ENCODE data around the gene PPP1R12B.
"Not testable (repeated sequence)": the region's sequence is repeated elsewhere in the genome, so short reads cannot be mapped to it uniquely, and the experiment has no call there.

PPP1R12B gene

DNA sequence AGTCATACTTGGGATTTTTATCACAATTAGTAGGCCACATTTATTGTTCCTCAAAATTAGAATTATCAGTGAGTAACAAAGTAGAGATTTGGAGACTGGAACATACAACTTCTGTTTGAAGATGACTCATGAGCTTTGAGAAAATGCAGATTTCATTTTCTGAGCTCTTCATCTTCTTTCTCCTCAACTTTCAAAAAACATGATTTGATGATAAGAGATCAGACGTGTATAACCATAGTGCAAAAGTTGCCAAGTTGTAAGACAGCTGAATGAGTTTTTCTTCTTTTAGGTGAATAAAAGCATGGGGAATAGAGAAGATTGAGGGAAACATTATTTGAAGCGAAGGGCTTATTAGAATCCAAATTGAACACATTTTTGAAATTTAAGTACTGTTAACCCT lies 58.4 kb downstream of the PPP1R12B start:
- not testable (repeated sequence) for DNase-seq

DNA sequence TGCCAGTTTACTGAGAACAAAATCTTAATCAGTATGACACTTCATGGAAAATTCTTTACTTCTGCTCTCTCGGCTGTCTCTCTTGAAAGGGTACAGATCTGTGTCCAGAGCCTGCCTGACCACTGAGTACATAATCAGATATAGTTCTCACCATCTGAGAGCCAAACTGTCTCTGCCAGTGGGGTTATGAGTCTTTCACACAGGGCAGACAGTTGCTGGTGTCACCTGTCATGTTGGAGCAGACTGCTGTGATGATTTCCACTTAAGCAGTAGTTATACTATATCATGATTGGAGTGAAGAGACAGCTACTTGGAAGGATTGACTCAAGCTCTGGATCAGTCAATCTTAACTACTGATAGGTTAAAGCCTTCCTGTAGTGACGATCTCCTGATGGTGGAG lies 58.9 kb downstream of the PPP1R12B start:
- not testable (repeated sequence) for DNase-seq

DNA sequence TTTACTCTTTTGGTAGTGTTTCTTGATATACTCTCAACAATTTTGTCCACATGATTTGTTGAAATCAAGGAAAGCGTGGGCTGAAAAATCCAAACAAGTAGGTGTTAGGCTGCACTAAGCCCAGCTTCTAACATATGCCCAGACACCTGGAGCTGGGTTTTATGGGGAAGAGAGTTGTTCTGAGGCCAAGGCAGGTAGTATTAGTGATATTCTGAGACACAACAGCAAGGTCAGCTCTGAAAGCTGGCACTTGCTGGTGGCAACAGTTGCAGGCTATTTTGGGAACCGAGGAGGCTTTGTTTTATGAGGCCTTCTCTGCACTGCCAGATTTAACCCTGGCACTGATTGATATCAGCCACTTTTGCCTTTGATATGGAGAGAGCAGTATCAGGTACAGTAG lies 61.8 kb downstream of the PPP1R12B start:
- not testable (repeated sequence) for DNase-seq

DNA sequence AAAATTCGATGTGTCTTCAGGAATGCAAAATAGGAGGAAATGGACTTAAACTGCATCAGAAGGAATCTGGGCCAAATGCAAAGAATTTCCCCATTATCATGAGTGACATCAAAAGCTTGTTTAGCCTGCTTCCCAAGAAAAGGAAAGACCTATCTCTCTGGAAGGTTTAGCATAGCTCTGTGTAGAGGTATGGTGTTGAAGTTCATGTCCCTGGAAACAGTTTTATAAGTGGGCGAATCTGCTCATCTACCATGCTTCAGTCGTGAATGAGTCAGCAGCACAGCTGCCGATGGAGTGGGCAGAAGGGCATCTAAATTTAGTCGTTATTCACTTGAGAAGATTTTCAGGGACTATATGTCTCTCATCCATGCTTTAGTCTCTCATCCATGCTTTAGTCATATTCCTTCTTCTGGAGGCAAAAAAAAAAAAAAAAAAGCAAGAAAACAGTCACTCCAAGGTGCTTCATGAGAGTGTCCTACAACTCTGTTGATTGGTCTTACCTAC lies 62.4 kb downstream of the PPP1R12B start:
- not testable (repeated sequence) for DNase-seq

DNA sequence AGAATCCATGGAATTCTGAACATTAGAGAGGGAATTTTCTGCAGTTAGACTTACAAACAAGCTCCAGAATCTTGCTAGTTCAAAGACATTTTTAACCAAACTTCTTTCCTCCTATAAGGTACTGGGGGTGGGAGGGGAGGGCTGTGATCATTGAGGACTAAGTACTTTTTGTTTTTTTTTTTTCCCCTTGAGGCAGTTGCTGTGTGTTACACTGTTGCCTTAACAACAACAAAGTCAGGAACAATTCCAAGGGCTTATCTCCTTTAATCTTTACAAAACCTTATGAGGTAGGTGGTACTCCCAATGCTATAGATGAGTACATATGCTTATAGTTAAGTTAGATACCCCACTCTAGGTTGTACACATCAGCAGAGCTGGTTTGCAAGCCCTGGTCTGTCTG lies 62.9 kb downstream of the PPP1R12B start:
- DNase-seq: no peak

DNA sequence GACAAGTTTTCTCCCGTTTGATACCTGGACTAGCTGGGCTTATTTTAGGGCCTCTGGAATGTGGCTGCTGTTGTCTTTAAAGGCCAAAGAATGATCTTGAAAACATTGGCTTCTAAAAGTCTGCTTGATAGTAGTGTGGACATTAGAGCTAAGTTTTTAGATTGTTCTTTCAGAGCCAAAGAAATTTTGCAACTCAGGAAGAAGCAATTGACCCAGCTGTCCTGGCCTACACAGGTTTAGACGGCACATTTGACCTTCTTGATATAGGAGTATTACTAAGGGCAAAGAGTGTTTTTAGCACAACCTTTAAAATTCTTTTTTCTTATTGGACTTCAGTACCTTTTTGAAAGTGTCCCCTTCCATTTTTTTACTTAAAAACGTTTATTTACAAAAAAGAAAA lies 63.9 kb downstream of the PPP1R12B start:
- not testable (repeated sequence) for DNase-seq

DNA sequence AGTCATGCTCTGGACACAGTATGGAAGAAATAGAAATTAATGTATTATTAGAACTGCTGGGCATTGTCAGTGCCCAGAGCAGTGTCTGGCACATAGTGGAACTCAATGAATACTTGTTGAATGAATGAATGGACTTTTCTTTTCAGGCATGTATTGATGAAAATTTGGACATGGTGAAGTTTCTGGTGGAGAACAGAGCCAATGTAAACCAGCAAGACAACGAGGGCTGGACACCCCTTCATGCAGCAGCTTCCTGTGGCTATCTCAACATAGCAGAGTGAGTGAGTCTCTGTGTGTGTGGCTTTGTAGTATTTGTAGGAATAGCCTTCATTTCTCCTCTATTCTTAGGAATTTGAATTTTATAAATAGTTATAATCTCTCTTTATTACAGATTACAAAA lies 68.1 kb downstream of the PPP1R12B start:
- DNase-seq: no peak

DNA sequence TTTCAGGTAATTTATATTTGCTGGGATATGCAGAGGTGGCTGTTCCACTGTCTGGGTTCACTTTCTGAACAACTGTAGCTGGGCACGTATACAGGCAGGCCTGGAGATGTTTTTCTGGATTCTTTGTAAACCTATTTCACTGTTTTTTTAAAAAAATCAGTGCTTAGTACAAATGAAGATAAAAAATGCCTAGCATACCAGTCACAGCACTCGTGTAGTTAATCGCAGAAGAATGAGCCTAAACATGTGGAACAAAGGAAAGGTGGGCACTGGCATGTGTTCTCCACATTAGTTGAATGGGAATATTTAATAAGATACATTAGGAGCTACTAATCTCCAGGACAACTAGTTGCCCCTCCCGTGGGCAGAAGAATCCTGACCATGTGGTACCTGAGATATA lies 68.6 kb downstream of the PPP1R12B start:
- DNase-seq: not testable (repeated sequence)

DNA sequence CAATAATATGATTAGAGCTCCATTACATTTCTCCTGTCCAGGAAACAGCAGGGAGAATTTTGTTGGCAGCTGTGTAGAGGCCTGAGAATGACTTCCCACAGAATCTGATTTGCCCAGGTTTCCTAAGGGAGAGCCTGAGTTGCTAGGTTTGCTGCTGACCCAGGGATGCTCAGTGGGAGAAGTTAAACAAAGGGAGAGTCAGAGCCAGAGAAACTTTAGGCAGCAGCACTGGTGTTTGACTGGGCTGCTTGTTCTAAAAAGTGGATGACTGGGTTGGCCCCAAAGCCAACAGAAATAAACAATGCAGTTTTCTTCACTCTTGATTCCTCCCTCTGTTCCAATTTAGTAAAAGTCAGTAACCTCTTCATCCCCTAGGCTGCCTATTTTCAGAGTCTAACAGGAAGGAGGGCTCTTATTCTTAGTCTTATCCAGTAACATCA lies 69.3 kb downstream of the PPP1R12B start:
- DNase-seq: not testable (repeated sequence)

DNA sequence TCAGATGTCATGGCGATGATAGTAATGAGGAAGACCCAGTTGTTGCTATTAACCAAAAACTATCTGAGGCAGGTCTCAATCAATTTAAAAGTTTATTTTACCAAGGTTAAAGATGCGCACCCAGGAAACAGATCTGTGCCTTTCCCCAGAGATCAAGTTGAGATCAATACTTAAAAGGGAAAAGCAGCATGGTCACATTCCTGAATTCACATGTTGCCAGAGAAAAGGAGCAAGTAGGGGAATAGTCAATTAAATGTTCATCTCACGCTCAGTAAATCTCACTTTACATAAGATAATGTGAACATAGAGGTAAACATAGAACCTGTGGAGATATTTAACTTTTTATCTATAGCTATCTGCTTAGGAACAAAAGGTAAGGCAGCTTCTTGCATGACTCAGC lies 71.2 kb downstream of the PPP1R12B start:
- DNase-seq: not testable (repeated sequence)

DNA sequence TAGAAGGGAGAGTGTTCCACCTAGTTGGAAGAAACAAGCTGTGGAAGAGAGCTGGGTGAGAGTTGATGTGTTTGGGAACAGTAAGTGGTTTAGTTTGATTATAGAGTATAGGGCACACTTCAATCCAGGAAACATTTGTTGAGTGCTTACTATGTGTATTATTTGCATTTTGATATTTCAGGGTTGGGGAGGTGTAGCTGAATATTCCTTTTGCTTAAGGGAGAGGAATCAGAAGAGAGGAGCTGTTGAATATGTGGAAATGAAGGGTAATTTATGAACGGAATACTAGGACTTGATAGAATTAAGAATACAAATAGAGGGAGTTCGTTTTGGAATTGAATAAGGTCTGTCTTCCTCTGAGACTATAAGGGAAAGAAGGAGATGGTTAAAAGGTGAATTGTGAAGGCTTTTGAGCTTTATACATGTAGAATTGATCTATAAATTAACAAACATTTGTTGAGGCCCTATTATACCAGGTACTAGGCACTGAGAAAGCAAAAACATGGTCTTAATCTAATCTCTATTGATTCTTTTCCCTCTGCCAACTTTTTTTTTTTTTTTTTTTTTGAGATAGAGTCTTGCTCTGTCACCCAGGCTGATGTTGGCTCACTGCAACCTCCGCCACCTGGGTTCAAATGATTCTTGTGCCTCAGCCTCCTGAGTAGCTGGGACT lies 72.1 kb downstream of the PPP1R12B start:
- not testable (repeated sequence) for DNase-seq

DNA sequence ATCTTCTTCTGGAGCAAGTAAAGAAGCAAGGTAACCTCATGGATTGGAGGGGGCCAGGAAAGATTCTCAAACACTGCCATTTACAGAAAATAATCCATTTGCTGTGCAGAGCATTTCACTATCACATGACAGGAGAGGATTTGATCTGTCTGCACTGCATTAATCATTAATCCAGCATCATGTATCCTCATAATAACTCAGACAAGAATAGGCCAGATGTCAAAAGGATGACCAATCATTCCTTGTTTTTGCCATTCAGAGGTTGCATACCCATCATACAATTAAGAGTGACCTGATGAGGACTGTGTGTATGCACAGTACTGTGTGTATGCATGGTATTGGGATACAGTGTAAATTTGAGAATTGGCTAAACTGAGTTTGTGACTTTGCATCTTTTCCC lies 74.2 kb downstream of the PPP1R12B start:
- DNase-seq: not testable (repeated sequence)

DNA sequence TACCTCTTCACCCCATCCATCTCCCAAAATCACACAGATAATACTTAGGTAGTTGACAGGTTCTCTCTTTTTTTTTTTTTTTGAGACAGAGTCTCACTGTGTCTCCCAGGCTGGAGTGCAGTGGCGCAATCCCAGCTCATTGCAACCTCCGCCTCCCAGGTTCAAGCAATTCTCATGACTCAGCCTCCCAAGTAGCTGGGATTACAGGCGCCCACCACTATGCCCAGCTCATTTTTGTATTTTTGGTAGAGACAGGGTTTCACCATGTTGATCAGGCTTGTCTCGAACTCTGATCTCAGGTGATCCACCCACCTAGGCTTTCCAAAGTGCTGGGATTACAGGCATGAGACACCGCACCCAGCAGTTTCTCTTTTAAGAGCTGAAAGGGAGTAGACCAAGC lies 75.8 kb downstream of the PPP1R12B start:
- DNase-seq: not testable (repeated sequence)

DNA sequence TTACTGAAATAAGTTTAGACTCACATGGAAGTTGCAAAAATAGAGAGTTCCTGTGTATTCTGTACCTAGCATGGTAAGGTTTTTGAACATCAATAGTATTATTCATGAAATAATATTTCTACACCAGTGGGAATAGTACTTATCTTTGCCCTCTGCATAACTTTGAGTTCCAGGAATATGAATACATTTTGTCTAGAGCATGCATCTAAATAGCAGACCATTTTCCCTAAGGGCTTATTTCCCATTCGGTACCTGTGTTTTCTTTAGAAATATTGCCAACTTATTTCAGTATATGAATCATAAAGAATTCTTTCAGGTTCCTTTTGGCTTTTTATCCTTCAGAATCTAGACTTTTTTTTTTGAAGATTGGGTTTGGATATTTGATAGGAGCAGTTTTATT lies 81.6 kb downstream of the PPP1R12B start:
- not testable (repeated sequence) for DNase-seq

DNA sequence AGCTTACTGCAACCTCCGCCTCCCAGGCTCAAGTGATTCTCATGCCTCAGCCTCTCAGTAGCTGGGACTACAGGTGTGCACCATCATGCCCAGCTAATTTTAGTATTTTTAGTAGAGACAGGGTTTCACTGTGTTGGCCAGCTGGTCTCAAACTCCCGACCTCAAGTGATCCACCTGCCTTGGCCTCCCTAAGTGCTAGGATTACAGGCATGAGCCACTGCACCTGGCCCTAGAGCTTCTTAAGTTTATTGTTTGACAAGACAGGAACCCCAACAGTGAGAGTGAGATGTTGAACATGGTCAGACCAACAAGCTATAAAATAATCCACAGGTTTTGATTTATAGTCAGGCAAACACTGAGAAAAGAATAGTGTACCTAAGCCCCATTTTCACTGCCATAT lies 83.8 kb downstream of the PPP1R12B start:
- not testable (repeated sequence) for DNase-seq

DNA sequence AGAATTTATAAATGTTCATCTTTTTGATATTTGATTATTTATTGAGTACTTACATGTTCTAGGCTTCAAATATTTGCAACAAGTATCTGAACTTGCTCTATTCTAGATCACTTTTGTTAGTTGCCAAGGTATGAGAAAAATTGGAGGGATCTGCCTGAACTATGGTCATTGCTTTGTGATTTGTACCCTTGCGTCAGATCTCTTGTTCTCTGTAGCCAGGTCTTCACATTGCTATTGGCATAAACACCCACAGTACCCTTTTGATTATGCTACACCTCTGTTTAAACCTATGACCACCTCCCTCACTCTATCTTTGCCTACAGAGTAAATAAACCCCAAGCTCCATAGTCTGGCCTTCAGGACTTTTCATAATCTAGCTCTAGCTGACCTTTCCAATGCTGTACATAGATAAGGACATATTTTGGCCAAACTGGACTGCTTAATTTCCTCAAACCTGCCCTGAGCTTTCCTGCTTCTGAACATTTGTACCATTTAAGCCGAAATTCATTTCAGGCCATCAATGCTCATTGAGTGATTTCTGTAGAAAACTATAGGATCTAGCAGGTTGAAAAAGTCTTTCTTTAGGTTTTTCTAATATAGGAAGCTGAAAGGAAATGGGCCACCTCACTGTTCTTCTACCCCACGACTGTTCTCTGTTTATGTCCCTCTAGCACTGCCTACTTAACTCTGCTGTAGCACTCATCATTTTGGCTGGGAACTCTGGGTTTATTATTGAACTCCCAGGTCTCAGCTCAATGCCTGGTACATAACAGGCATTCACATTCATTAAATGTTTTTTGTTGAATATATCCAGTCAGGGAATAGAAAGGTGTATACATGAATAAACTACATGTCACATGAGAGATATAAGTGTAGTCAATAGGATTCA lies 84.9 kb downstream of the PPP1R12B start:
- no peak for DNase-seq

DNA sequence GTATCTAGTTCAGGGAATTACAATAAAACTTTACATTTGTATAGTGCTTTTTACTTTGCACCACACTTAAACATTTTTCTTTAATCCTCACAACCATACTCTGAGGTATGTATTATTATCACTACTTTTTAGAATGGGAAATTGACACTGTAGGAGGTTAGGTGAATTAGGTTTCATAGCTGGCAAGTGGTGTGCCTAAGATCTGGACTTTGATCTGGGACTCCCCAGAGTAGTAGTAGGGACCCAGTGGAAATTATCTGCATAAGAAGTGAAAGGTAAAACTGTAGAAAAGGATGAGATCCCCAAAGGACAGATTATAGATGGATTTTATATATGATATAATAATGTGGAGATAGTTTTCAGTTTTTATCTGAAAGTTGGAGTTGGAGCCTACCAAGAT lies 85.6 kb downstream of the PPP1R12B start:
- no peak for DNase-seq

DNA sequence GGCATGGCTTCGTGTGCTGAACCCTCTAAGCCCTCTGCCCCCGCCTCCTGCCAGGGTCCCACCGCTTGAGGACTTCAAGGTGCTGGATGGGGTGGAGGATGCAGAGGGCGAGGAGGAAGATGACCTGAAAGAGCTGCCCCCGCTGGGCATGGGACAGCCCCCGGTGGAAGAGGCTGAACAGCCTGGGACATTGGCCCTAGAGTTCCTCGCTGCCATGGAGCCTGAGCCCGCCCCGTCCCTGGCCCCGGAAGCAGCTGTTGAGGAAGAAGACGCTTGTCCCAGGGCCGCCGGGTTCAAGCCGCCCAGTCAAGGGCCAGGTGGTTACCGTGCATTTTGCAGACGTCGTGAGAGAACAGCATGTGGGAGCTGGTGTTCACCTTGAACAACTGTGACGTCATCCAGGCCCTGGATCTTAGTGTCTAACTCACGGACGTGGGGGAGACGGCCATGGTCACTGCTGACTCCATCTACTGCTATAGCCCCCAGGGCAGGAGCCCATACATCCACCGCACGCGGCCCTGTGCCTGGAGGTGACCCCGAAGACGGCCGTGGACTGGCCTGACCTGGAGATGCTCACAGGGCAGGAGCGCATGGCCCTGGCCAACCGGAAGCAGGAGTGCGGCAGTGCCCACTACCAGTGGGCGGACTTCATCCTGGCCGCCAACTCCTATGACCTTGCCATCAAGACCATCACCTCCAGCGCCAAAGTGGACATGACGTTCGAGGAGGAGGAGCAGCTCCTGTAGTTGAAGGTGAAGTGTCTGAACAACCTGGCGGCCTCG lies 90.1 kb downstream of the PPP1R12B start:
- no peak for DNase-seq

DNA sequence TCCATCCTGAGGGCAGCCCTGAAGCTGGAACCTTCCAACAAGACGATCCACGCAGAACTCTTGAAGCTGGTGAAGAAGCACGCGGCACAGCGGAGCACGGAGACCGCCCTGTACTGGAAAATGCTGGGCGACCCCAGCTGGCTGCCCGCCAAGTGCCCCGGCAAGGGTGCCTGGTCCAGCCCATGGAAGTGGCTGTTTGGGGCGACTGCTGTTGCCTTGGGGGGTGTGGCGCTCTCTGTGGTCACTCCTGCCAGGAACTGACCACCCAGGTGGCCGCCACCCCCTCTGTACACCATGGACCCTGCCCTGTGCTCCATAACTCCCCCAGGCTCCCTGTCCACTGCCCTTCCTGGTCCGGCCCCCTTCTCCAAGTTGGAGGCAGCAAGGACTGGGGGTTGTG lies 90.8 kb downstream of the PPP1R12B start:
- no peak for DNase-seq

DNA sequence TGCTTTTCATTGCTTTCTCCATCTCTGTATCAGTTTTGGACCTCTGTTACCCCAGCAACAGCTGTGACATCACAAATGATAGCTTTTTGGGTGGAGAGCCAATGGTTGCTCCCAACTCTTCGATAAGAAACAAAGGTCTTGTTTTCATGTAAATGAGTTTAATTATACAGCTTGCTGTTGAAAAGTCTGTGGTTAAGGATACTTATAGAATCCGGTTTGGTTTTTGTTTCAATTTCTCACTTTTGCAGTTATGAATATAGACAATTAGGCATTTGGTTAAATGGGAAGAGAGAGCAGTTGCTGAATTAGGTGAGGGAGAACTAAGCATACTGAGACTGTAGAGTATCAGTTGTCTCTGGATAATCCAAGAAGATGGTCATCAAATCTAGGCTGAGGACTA lies 99.6 kb downstream of the PPP1R12B start:
- DNase-seq: not testable (repeated sequence)

DNA sequence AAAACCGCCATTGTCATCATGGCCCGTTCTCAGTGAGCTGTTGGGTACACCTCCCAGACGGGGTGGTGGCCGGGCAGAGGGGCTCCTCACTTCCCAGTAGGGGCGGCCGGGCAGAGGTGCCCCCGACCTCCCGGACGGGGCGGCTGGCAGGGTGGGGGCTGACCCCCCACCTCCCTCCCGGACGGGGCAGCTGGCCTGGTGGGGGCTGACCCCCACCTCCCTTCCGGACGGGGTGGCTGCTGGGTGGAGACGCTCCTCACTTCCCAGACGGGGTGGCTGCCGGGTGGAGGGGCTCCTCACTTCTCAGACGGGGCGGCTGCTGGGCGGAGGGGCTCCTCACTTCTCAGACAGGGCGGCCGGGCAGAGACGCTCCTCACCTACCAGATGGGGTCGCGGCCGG lies 103.1 kb downstream of the PPP1R12B start:
- not testable (repeated sequence) for DNase-seq

DNA sequence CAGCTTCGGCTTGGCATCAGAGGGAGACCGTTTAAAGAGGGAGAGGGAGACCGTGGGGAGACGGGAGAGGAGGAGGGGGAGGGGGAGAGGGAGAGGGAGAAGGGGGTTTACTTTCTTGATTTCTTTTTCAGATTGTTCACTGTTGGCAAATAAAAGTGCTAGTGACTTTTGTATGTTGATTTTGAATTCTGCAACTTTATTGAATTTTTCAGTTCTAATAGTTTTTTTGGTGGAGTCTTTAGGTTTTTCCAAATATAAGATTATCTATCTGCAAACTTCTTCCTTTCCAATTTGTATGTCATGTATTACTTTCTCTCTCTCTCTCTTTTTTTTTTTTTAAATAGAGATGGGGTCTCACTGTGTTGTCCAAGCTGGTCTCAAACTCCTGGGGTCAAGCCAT lies 104.0 kb downstream of the PPP1R12B start:
- no peak for DNase-seq

Measured in effector CD4-positive, alpha-beta T cell (primary cell).